ENCODE measurements around the gene SYDE1.

SYDE1 gene

DNA sequence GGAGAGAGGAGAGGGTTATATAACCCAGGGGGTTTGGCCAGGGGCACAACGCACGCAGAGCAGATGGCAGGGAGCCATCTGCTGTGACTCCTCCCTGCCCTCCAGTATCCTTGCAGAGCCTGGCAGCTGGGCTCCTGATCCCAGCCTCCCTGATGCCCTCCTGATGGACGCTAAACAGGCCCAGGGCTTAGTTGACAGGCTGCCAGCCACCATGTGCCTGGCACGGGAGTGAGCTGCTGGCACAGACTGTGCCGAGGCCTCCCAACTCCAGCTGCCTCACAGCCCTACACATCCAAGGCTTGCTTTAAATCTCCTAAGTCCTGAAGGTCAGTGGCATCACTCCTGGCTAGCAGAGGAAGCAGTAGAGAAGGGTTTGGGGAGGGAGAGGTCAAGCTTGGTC, 16.7 kb downstream of the SYDE1 start:
- in situ Hi-C loops (cut with HindIII; ENCODE audit: low sequenced_read_pairs), result loop anchor here (10.0 kb wide), 1 partner anchor 231 kb away; no protein-coding TSS in a partner anchor

DNA sequence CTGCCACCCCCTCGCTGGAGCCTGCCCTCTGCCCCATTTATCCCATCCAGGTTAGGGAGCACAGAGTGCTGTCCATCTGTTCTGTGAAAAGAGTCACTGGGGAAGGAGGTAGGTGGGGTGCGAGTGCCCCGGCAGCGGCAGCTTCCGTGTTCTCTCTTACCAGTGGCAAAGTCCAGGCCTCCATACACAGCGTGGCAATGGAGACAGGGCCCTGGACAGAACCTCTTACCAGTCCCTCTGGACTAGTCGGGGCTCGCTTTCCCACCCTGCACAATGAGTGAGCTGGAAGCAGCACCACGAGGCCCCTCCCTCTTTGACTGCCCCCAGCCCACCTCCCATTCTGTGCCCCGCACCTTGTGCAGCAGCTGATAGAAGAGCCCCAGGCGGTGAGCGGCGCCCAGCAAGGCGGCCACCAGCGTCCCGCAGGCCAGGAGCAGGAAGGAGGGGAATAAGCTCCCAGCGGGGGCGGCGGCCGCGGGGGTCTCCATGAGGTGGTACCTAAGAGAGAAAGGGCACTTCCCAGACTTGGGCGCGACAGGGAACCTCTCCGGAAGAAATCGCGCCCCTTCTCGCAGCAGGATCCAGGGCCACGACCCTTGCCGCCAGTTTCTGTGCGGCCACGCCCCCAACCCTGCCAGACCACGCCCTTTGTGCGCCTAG, 17.5 kb downstream of the SYDE1 start:
- in situ Hi-C loops (cut with HindIII; ENCODE audit: low sequenced_read_pairs), result loop anchor here (10.0 kb wide), 1 partner anchor 230 kb away; no protein-coding TSS in a partner anchor

DNA sequence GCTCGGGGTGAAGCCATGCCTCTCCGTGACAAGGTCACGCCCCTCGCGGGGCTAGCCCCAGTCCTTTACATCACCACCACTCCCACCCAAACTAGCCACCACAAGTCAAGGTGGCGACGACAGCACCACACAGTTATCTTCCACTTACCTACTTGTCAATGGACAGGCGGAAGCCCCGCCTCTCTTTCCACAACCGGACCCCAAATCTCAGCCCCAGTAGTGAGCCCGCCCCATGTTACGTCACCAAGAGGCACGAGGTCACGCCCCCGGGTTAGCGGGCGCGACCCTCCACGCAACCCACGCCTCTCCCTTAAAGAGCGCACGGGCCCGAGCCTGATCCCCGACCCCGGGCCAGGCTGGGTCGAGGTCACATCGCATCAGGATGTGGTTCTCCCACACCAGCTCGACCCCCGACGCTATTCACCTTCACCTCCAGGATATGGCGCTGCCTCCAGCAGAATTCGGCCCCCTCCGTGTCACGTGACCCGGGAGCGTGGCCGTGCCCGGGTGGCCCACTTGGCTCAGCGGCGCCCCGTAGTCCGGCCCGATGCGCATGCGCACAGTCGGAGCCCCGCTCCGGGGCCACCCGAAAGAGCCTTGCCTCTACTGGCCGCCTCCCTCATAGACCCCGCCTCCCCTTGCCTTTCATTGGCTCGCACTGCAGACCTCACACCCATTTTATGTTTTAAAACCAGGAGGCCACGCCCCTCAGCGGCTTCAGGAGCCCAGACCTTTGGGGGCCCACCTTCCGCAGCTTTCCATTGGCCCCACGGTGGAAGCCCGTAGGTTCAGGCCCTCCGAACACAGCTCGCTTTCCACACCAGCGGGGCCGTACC, 18.2 kb downstream of the SYDE1 start:
- in situ Hi-C loops (cut with HindIII; ENCODE audit: low sequenced_read_pairs), result loop anchor here (10.0 kb wide), 1 partner anchor 229 kb away; no protein-coding TSS in a partner anchor

GRCh38 chr19:15126131-15126910, 19.1 kb downstream of the SYDE1 start:
- in situ Hi-C loops (cut with HindIII; ENCODE audit: low sequenced_read_pairs), result loop anchor here (10.0 kb wide), 1 partner anchor 228 kb away; no protein-coding TSS in a partner anchor

GRCh38 chr19:15128162-15128770, 21.1 kb downstream of the SYDE1 start:
- in situ Hi-C loops (cut with HindIII; ENCODE audit: low sequenced_read_pairs), result loop anchor here (10.0 kb wide), 1 partner anchor 227 kb away; no protein-coding TSS in a partner anchor

DNA sequence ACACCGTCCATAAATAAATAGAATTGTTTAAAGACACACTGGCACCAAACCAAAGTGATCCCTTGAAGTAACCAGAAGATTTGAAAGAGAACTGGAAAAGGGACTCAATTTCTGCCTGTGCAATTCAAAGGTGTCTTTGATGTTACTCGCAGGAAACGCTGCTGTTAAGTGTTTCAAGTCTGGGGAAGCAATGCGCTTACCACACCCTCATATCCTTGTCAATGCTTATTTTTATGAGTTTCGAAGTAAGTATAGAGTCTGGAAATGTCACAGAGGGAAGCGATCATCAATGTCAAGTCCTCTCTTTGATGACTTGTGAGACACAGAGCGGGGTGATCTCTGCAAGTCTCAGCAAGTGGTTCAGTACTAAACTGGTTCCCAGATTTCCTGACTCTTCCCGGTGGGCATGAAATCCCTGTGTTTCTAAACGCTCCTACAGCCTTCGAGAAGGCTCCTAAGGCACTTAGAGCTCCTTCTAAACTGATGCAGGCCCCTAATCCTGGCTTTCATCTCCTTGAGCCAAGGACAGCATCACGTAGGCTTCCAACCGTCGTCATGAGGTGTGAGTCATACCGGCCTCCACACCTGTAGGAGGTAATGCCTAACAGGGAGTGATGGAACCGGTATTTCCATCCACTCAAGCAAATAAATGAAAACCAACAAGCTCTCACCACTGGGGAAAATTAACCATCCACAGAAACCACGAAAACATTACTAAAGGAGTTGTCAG, 22.8 kb downstream of the SYDE1 start:
- in situ Hi-C loops (cut with HindIII; ENCODE audit: low sequenced_read_pairs), result loop anchor here (10.0 kb wide), 1 partner anchor 225 kb away; no protein-coding TSS in a partner anchor

DNA sequence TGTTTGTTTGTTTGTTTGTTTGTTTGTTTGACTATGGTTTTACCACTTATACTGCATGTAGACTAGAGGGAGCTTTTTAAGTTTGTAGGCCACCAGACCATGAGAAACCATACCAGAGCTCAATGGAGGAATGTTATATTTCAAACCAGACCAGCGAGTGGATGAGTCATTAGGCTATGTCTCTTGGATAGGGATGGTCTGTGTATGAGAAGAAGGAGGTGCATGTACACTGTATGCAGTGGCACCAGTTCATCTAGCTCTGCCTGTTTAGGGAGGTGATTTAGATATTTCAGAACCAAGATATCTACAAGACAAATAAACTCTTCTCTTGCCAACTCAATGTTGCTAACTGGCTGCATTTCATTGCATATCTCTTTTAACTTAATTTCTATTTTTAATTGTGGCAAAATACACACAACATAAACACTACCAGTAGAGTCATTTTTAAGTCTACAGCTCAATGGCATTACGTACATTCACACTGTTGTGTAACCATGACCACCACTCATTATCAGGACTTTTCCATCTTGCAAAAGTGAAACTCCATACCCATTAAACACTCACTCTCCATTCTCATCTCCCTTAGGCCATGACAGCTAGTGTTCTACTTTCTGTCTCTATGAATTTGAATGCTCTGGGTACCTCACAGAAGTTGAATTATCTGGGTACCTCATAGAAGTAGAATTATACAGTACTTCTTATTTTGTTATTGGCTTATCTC, 29.2 kb downstream of the SYDE1 start:
- in situ Hi-C loops (cut with HindIII; ENCODE audit: low sequenced_read_pairs), result no loop called here

GRCh38 chr19:15137777-15138176, 30.6 kb downstream of the SYDE1 start:
- in situ Hi-C loops (cut with HindIII; ENCODE audit: low sequenced_read_pairs), result no loop called here

GRCh38 chr19:15138427-15138826, 31.2 kb downstream of the SYDE1 start:
- in situ Hi-C loops (cut with HindIII; ENCODE audit: low sequenced_read_pairs), result no loop called here

DNA sequence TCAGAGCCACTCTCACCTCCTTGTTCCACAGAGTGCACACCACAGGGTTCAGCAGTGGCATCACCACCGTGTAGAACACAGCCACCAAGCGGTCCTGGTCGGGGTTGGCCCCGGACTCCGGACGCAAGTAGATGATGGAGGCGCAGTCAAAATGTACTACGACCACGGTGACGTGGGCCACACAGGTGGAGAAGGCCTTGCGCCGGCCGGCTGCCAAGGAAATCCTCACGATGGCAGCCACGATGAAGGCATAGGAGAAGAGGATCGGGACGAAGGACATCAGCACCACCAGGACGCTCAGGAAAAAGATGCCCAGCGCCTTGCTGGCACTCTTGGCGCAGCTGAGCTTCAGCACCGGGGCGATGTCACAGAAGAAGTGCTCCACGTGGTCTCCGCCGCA, 33.9 kb downstream of the SYDE1 start:
- in situ Hi-C loops (cut with HindIII; ENCODE audit: low sequenced_read_pairs), result no loop called here

DNA sequence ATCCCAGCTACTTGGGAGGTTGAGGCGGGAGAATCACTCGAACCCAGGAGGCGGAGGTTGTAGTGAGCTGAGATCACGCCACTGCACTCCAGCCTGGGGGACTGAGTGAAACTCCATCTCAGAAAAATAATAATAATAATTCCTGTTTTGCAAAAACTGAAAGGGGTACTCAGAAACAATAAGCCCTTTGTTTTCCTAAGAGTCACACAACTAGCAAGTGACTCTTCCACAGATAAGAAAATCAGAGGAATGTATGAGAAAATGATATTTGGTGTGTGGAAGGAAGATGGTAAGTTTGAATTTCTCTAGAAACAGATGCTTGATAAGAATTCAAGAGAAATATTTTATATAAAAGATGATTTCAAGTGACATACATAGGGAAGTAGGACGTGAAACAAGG, 35.1 kb downstream of the SYDE1 start:
- in situ Hi-C loops (cut with HindIII; ENCODE audit: low sequenced_read_pairs), result no loop called here

DNA sequence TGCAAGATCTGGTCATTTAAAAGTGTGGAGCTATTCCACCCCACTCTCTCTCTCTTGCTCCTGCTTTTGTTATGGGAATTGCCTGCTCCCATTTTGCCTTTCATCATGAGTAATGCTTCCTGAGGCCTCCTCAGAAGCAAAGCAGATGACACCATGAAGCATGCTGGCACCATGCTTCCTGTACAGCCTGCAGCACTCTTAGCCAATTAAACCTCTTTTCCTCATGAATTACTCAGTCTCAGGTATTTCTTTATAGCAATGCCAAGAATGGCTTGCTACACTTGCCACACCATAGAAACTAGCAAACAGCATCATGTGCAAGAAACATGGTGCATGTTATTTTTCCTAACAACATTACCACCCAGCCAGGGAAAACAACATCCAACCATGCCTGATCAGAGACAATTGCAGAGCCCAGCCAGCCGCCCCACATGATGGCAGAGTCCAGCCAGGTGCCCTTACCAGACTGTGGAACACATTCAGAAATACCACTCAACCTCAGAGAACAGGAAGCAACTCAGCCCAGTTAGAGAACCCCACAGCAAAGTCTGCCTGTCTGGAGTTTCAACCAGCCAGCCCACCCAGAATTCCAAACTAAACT, 36.9 kb downstream of the SYDE1 start:
- in situ Hi-C loops (cut with HindIII; ENCODE audit: low sequenced_read_pairs), result no loop called here

GRCh38 chr19:15147090-15147489, 39.9 kb downstream of the SYDE1 start:
- in situ Hi-C loops (cut with HindIII; ENCODE audit: low sequenced_read_pairs), result no loop called here

DNA sequence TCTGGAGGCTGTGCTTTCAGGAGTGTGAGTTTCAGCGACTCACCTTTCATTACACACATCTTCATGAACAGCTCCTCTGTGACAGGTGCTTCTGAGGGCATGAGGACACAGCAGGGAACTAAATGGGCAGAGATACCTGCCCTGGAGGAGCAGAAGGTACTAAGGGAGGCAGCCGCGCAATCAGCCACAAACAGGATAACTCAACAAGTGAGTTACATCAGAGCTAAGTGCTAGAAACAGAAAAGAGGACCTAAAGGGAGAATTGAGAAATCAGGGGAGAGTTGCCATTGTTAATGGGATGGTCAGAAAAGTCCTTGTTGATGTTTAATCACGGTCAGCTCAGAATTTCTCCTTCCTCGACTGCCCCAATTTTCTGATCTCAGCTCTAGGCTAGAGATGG, 42.5 kb downstream of the SYDE1 start:
- in situ Hi-C loops (cut with HindIII; ENCODE audit: low sequenced_read_pairs), result no loop called here

- in situ Hi-C loops (cut with HindIII; ENCODE audit: low sequenced_read_pairs), result no loop called here
Measured at GRCh38 chr19:15154002-15154612, 46.9 kb downstream of the SYDE1 start.

- in situ Hi-C loops (cut with HindIII; ENCODE audit: low sequenced_read_pairs), result no loop called here
Measured at GRCh38 chr19:15155296-15155695, 48.1 kb downstream of the SYDE1 start.

GRCh38 chr19:15156391-15156790, 49.2 kb downstream of the SYDE1 start:
- in situ Hi-C loops (cut with HindIII; ENCODE audit: low sequenced_read_pairs), result no loop called here

DNA sequence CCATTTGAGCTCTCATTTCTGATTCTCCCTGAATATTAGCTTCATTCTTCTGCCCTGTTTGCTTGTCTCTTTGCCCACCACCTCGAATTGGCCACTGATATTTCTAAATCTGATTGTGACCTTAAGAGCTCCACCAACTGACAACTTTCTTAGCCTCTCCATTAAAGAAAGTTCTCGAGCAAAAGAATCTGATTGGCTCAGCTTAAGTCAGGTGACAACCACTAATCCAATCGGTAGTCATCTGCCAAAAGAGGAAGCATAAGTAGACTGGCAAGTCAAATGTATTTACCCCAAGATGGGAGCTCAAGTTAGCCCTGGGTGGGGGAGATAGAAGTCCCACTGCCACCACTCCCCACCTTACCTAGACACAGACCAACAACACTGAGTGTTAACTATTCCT, 52.0 kb downstream of the SYDE1 start:
- in situ Hi-C loops (cut with HindIII; ENCODE audit: low sequenced_read_pairs), result no loop called here
